ENCODE measurements around the gene FBXW8. TPM values are rescaled to one million over a fixed set of nuclear protein-coding genes. Genes with fewer than 3 reads are reported as not detected.

FBXW8 gene
- total RNA-seq, 1 donor from 2014 or later, result 10.4 TPM

GRCh38 chr12:117027251-117028086 is 116.7 kb downstream of the FBXW8 start:
- intact Hi-C loops (cut with DNase I), result no loop called here
- DNase-seq (ENCODE audit: low spot score), result no peak

- intact Hi-C loops (cut with DNase I), result no loop called here
- no peak for DNase-seq (ENCODE audit: low spot score)
Observed at GRCh38 chr12:117028254-117028653, 117.5 kb downstream of the FBXW8 start.

- DNase-seq (ENCODE audit: low spot score), result no peak
- intact Hi-C loops (cut with DNase I), result no loop called here
Observed at GRCh38 chr12:117030187-117030900, 119.6 kb downstream of the FBXW8 start.

GRCh38 chr12:117031843-117032592 is 121.3 kb downstream of the FBXW8 start:
- intact Hi-C loops (cut with DNase I), result no loop called here

GRCh38 chr12:117032593-117033381 is 122.0 kb downstream of the FBXW8 start:
- intact Hi-C loops (cut with DNase I), result no loop called here
- DNase-seq (ENCODE audit: low spot score), result no peak

More at GRCh38 chr12:117031843-117032592, 121.3 kb downstream of the FBXW8 start:
- no peak for DNase-seq (ENCODE audit: low spot score)

GRCh38 chr12:117033382-117034221 is 122.9 kb downstream of the FBXW8 start:
- intact Hi-C loops (cut with DNase I), result no loop called here
- no peak for DNase-seq (ENCODE audit: low spot score)

- intact Hi-C loops (cut with DNase I), result no loop called here
- DNase-seq (ENCODE audit: low spot score), result peak; percentile 12
Observed at GRCh38 chr12:117034249-117034648, 123.5 kb downstream of the FBXW8 start.

GRCh38 chr12:117034701-117035151 is 124.0 kb downstream of the FBXW8 start:
- intact Hi-C loops (cut with DNase I), result no loop called here
- DNase-seq (ENCODE audit: low spot score), result peak; percentile 68

- peak; percentile 17 for DNase-seq (ENCODE audit: low spot score)
- intact Hi-C loops (cut with DNase I), result no loop called here
Observed at GRCh38 chr12:117035287-117035686, 124.5 kb downstream of the FBXW8 start.

GRCh38 chr12:117036046-117036445 is 125.3 kb downstream of the FBXW8 start:
- DNase-seq (ENCODE audit: low spot score), result peak; percentile 64
- intact Hi-C loops (cut with DNase I), result no loop called here

- intact Hi-C loops (cut with DNase I), result no loop called here
- DNase-seq (ENCODE audit: low spot score), result peak; percentile 63
Observed at GRCh38 chr12:117036547-117036946, 125.8 kb downstream of the FBXW8 start.

GRCh38 chr12:117037289-117038022 is 126.7 kb downstream of the FBXW8 start:
- intact Hi-C loops (cut with DNase I), result no loop called here
- no peak for DNase-seq (ENCODE audit: low spot score)

GRCh38 chr12:117038023-117038680 is 127.4 kb downstream of the FBXW8 start:
- no peak for DNase-seq (ENCODE audit: low spot score)
- intact Hi-C loops (cut with DNase I), result no loop called here

- peak; percentile 57 for DNase-seq (ENCODE audit: low spot score)
- intact Hi-C loops (cut with DNase I), result no loop called here
Observed at GRCh38 chr12:117038919-117039318, 128.2 kb downstream of the FBXW8 start.

GRCh38 chr12:117039891-117040309 is 129.2 kb downstream of the FBXW8 start:
- intact Hi-C loops (cut with DNase I), result no loop called here
- no peak for DNase-seq (ENCODE audit: low spot score)

- intact Hi-C loops (cut with DNase I), result no loop called here
Observed at GRCh38 chr12:117040496-117040895, 129.7 kb downstream of the FBXW8 start.

GRCh38 chr12:117041798-117042170 is 131.0 kb downstream of the FBXW8 start:
- no peak for DNase-seq (ENCODE audit: low spot score)
- intact Hi-C loops (cut with DNase I), result no loop called here

More at GRCh38 chr12:117040496-117040895, 129.7 kb downstream of the FBXW8 start:
- DNase-seq (ENCODE audit: low spot score), result no peak
